ENCODE measurements around the gene ALPI. TPM values are rescaled to one million over a fixed set of nuclear protein-coding genes. Genes with fewer than 3 reads are reported as not detected.

Gene ALPI
- total and polyA plus RNA-seq, 2 donors (not counting 1 experiment from before 2014, with no cell fraction given) = not detected

GRCh38 chr2:232496501-232497270, 40.7 kb downstream of the ALPI start:
- TF ChIP-seq EZH2 (IDR thresholded peaks at IDR 0.05; ENCODE audit: low read length, missing control alignments) (no peak), CTCF (conservative IDR thresholded peaks at IDR 0.05 in 1 of 2, IDR thresholded peaks at IDR 0.05 in 1 of 2; ENCODE audit: low read depth in 1 of 2, low read length in 2 of 2) (no peak)
- Histone ChIP-seq H2AFZ (ENCODE audit: low read length) (no peak overlapping the region), H3K36me3 (ENCODE audit: control insufficient read depth, insufficient read depth, low read length) (no peaks in the 10 kb centered on the region), H3K9ac (ENCODE audit: insufficient read depth, low read length) (no peak overlapping the region), H3K4me3 (replicated peaks in 1 of 4; ENCODE audit: control extremely low read depth in 1 of 4, insufficient read depth in 1 of 4, low read depth in 3 of 4, low read length in 4 of 4) (no peak overlapping the region), H3K4me1 (ENCODE audit: control insufficient read depth, extremely low read depth, insufficient read depth, low read length) (no peaks in the 10 kb centered on the region), H4K20me1 (ENCODE audit: control insufficient read depth, extremely low read depth, insufficient read depth, low read length) (no peaks in the 10 kb centered on the region), H3K79me2 (ENCODE audit: control insufficient read depth, insufficient read depth, low read length) (no peaks in the 10 kb centered on the region), H3K27ac (ENCODE audit: insufficient read depth, low read length) (no peak overlapping the region), H3K27me3 (ENCODE audit: control insufficient read depth, insufficient read depth, low read length) (no peaks in the 10 kb centered on the region), H3K4me2 (ENCODE audit: extremely low read depth, insufficient read depth, low read length) (no peak overlapping the region), H3K9me3 (ENCODE audit: control insufficient read depth, insufficient read depth, low read depth, low read length) (no peaks in the 10 kb centered on the region)
- no peak for DNase-seq (ENCODE audit: low read depth in 2 of 2)

- no peaks in the 10 kb centered on the region for H3K4me1 ChIP-seq (ENCODE audit: control insufficient read depth, extremely low read depth, insufficient read depth, low read length)
- TF ChIP-seq CTCF (conservative IDR thresholded peaks at IDR 0.05 in 1 of 2, IDR thresholded peaks at IDR 0.05 in 1 of 2; ENCODE audit: low read depth in 1 of 2, low read length in 2 of 2) (no peak), EZH2 (IDR thresholded peaks at IDR 0.05; ENCODE audit: low read length, missing control alignments) (no peak)
- H3K27me3 ChIP-seq (ENCODE audit: control insufficient read depth, insufficient read depth, low read length) = peaks cover under 1% of the 10 kb centered on the region
- H3K9me3 ChIP-seq (ENCODE audit: control insufficient read depth, insufficient read depth, low read depth, low read length) = no peaks in the 10 kb centered on the region
- H3K4me2 ChIP-seq (ENCODE audit: extremely low read depth, insufficient read depth, low read length) = no peak overlapping the region
- H3K4me3 ChIP-seq (replicated peaks in 1 of 4; ENCODE audit: control extremely low read depth in 1 of 4, insufficient read depth in 1 of 4, low read depth in 3 of 4, low read length in 4 of 4) = no peak overlapping the region
- H3K79me2 ChIP-seq (ENCODE audit: control insufficient read depth, insufficient read depth, low read length) = no peaks in the 10 kb centered on the region
- no peaks in the 10 kb centered on the region for H3K36me3 ChIP-seq (ENCODE audit: control insufficient read depth, insufficient read depth, low read length)
- H2AFZ ChIP-seq (ENCODE audit: low read length) = no peak overlapping the region
- no peaks in the 10 kb centered on the region for H4K20me1 ChIP-seq (ENCODE audit: control insufficient read depth, extremely low read depth, insufficient read depth, low read length)
- no peak overlapping the region for H3K27ac ChIP-seq (ENCODE audit: insufficient read depth, low read length)
- DNase-seq (ENCODE audit: low read depth in 2 of 2) = no peak
- no peak overlapping the region for H3K9ac ChIP-seq (ENCODE audit: insufficient read depth, low read length)
These were observed 41.4 kb downstream of the ALPI start for GRCh38 chr2:232497348-232497747.

- Histone ChIP-seq H3K4me2 (ENCODE audit: extremely low read depth, insufficient read depth, low read length) (no peak overlapping the region), H3K9ac (ENCODE audit: insufficient read depth, low read length) (no peak overlapping the region), H3K4me1 (ENCODE audit: control insufficient read depth, extremely low read depth, insufficient read depth, low read length) (no peaks in the 10 kb centered on the region), H3K27me3 (ENCODE audit: control insufficient read depth, insufficient read depth, low read length) (peaks cover 6% of the 10 kb centered on the region), H2AFZ (ENCODE audit: low read length) (no peak overlapping the region), H3K36me3 (ENCODE audit: control insufficient read depth, insufficient read depth, low read length) (no peaks in the 10 kb centered on the region), H3K27ac (ENCODE audit: insufficient read depth, low read length) (no peak overlapping the region), H3K79me2 (ENCODE audit: control insufficient read depth, insufficient read depth, low read length) (no peaks in the 10 kb centered on the region), H4K20me1 (ENCODE audit: control insufficient read depth, extremely low read depth, insufficient read depth, low read length) (no peaks in the 10 kb centered on the region), H3K4me3 (replicated peaks in 1 of 4; ENCODE audit: control extremely low read depth in 1 of 4, insufficient read depth in 1 of 4, low read depth in 3 of 4, low read length in 4 of 4) (no peak overlapping the region), H3K9me3 (ENCODE audit: control insufficient read depth, insufficient read depth, low read depth, low read length) (no peaks in the 10 kb centered on the region)
- TF ChIP-seq EZH2 (IDR thresholded peaks at IDR 0.05; ENCODE audit: low read length, missing control alignments) = no peak
- TF ChIP-seq CTCF (conservative IDR thresholded peaks at IDR 0.05 in 1 of 2, IDR thresholded peaks at IDR 0.05 in 1 of 2; ENCODE audit: low read depth in 1 of 2, low read length in 2 of 2) = no peak
- no peak for DNase-seq (ENCODE audit: low read depth in 2 of 2)
These were observed 42.5 kb downstream of the ALPI start for GRCh38 chr2:232498452-232498851.

Measured in fibroblast of lung (primary cell).